Measurements from ENCODE around the gene MEAF6. TPM values are rescaled to one million over a fixed set of nuclear protein-coding genes. Genes with fewer than 3 reads are reported as not detected.
A peak's percentile ranks its signal among the peaks of the same experiment; 100 is the strongest.

The MEAF6 gene
- total and polyA plus RNA-seq, 9 donors = 38.7 to 108 (median 64.1) TPM

- no peak for TF ChIP-seq CTCF (IDR thresholded peaks at IDR 0.05)
- TF ChIP-seq POLR2A (IDR thresholded peaks at IDR 0.05) = no peak
- no peak for TF ChIP-seq EP300 (IDR thresholded peaks at IDR 0.05)
- H3K4me1 ChIP-seq (ENCODE audit: insufficient read depth) = peaks cover 17% of the 10 kb centered on the region
- no peaks in the 10 kb centered on the region for H3K9me3 ChIP-seq
- H3K4me3 ChIP-seq = no peak overlapping the region
- 90 to 91% (median 90%) methylated on average over 18 of the region's 18 CpGs for WGBS, 3 donors
- no peak for DNase-seq
- intact Hi-C loops (cut with DNase I) = no loop called here
- H3K36me3 ChIP-seq = no peaks in the 10 kb centered on the region
- no peak overlapping the region for H3K27ac ChIP-seq
- H3K27me3 ChIP-seq = no peaks in the 10 kb centered on the region
These were observed 32.4 kb downstream of the MEAF6 start for GRCh38 chr1:37482004-37482785.

- Histone ChIP-seq H3K36me3 (no peaks in the 10 kb centered on the region), H3K4me1 (ENCODE audit: insufficient read depth) (peaks cover 23% of the 10 kb centered on the region), H3K27me3 (no peaks in the 10 kb centered on the region), H3K4me3 (no peak overlapping the region), H3K9me3 (no peaks in the 10 kb centered on the region), H3K27ac (no peak overlapping the region)
- DNase-seq = peak in 1 of 5 donors; percentile 23
- TF ChIP-seq POLR2A (IDR thresholded peaks at IDR 0.05) (no peak), EP300 (IDR thresholded peaks at IDR 0.05) (no peak), CTCF (IDR thresholded peaks at IDR 0.05) (no peak)
- intact Hi-C loops (cut with DNase I) = no loop called here
- 86 to 89% (median 87%) methylated on average over 26 of the region's 26 CpGs for WGBS, 3 donors
These were observed 33.1 kb downstream of the MEAF6 start for GRCh38 chr1:37481289-37482003.

GRCh38 chr1:37480581-37481288 is 33.8 kb downstream of the MEAF6 start:
- no peaks in the 10 kb centered on the region for H3K27me3 ChIP-seq
- no peaks in the 10 kb centered on the region for H3K36me3 ChIP-seq
- no peak for DNase-seq
- peaks cover 30% of the 10 kb centered on the region for H3K4me1 ChIP-seq (ENCODE audit: insufficient read depth)
- no peaks in the 10 kb centered on the region for H3K9me3 ChIP-seq
- no peak overlapping the region for H3K27ac ChIP-seq
- H3K4me3 ChIP-seq = no peak overlapping the region
- no peak for TF ChIP-seq POLR2A (IDR thresholded peaks at IDR 0.05)
- no peak for TF ChIP-seq EP300 (IDR thresholded peaks at IDR 0.05)
- no peak for TF ChIP-seq CTCF (IDR thresholded peaks at IDR 0.05)
- WGBS, 3 donors = 77 to 85% (median 80%) methylated on average over 10 of the region's 10 CpGs
- intact Hi-C loops (cut with DNase I) = no loop called here

GRCh38 chr1:37480125-37480466 is 34.5 kb downstream of the MEAF6 start:
- H3K4me3 ChIP-seq = no peak overlapping the region
- TF ChIP-seq CTCF (IDR thresholded peaks at IDR 0.05) (no peak), POLR2A (IDR thresholded peaks at IDR 0.05) (no peak)
- intact Hi-C loops (cut with DNase I) = no loop called here
- no peaks in the 10 kb centered on the region for H3K27me3 ChIP-seq
- H3K27ac ChIP-seq = peak overlapping the region; percentile 54 to 85
- no peaks in the 10 kb centered on the region for H3K36me3 ChIP-seq
- H3K4me1 ChIP-seq (ENCODE audit: insufficient read depth) = peaks cover 36% of the 10 kb centered on the region
- DNase-seq = peak; percentile 22 to 52 (median 38)
- WGBS, 3 donors = 84 to 87% (median 86%) methylated on average over 5 of the region's 5 CpGs
- no peaks in the 10 kb centered on the region for H3K9me3 ChIP-seq
